ENCODE results near the gene MYO1H. TPM values are rescaled to one million over a fixed set of nuclear protein-coding genes. Genes with fewer than 3 reads are reported as not detected.

Gene MYO1H
- total RNA-seq, 2 donors from 2014 or later = not detected

GRCh38 chr12:109463756-109464155, 116.1 kb downstream of the MYO1H start:
- TF ChIP-seq CTCF (IDR thresholded peaks at IDR 0.05) = no peak
- peak overlapping the region; percentile 99 for H3K27ac ChIP-seq
- H3K4me3 ChIP-seq = peak overlapping the region; percentile 62
- H3K4me1 ChIP-seq (ENCODE audit: control insufficient read depth in 1 of 2, low read depth in 2 of 2) = peaks cover 66 to 97% of the 10 kb centered on the region in 2 donors
- no peak for DNase-seq (ENCODE audit: low spot score)
- peaks cover 20% of the 10 kb centered on the region for H3K36me3 ChIP-seq
- ATAC-seq (ENCODE audit: insufficient number of reproducible peaks, low FRiP score, low read depth) = no peak
- no peaks in the 10 kb centered on the region for H3K9me3 ChIP-seq
- no peaks in the 10 kb centered on the region for H3K27me3 ChIP-seq (replicated peaks; ENCODE audit: insufficient read depth)

- no peaks in the 10 kb centered on the region for H3K9me3 ChIP-seq
- no peak for TF ChIP-seq CTCF (IDR thresholded peaks at IDR 0.05)
- H3K36me3 ChIP-seq = peaks cover 29% of the 10 kb centered on the region
- peak overlapping the region; percentile 99 for H3K27ac ChIP-seq
- peaks cover 68 to 97% of the 10 kb centered on the region in 2 donors for H3K4me1 ChIP-seq (ENCODE audit: control insufficient read depth in 1 of 2, low read depth in 2 of 2)
- ATAC-seq (ENCODE audit: insufficient number of reproducible peaks, low FRiP score, low read depth) (no peak), DNase-seq (ENCODE audit: low spot score) (no peak)
- no peaks in the 10 kb centered on the region for H3K27me3 ChIP-seq (replicated peaks; ENCODE audit: insufficient read depth)
- H3K4me3 ChIP-seq = no peak overlapping the region
Measured at GRCh38 chr12:109464642-109465351, 117.1 kb downstream of the MYO1H start.

GRCh38 chr12:109466305-109466704, 118.6 kb downstream of the MYO1H start:
- no peak for ATAC-seq (ENCODE audit: insufficient number of reproducible peaks, low FRiP score, low read depth)
- Histone ChIP-seq H3K4me1 (ENCODE audit: control insufficient read depth in 1 of 2, low read depth in 2 of 2) (peaks cover 68 to 97% of the 10 kb centered on the region in 2 donors), H3K9me3 (no peaks in the 10 kb centered on the region), H3K4me3 (no peak overlapping the region), H3K36me3 (peaks cover 29% of the 10 kb centered on the region), H3K27me3 (replicated peaks; ENCODE audit: insufficient read depth) (no peaks in the 10 kb centered on the region), H3K27ac (peak overlapping the region; percentile 99)
- no peak for DNase-seq (ENCODE audit: low spot score)
- no peak for TF ChIP-seq CTCF (IDR thresholded peaks at IDR 0.05)

DNA sequence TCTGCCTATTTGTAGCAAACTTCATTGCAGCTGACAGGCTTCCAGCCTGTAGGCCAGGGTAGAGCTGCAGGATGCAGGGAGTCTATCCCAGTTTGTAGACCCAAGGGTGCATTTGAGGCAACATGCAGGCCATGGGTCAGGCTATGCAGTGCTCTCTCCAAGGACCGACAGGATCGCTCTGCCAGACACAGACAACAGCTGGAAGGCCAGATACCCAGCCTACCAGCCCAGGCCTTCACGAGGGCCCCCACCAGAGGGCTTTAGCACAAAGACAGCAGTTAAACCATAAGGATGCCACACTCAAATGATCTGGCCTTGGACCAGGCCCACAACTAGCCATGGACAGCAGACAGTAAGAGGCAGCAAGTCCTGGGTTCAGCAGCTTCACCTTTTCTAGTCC, 119.1 kb downstream of the MYO1H start:
- no peaks in the 10 kb centered on the region for H3K27me3 ChIP-seq (replicated peaks; ENCODE audit: insufficient read depth)
- peak overlapping the region; percentile 99 for H3K27ac ChIP-seq
- H3K36me3 ChIP-seq = peaks cover 29% of the 10 kb centered on the region
- DNase-seq (ENCODE audit: low spot score) (no peak), ATAC-seq (ENCODE audit: insufficient number of reproducible peaks, low FRiP score, low read depth) (no peak)
- H3K4me3 ChIP-seq = no peak overlapping the region
- TF ChIP-seq CTCF (IDR thresholded peaks at IDR 0.05) = no peak
- peaks cover 68 to 97% of the 10 kb centered on the region in 2 donors for H3K4me1 ChIP-seq (ENCODE audit: control insufficient read depth in 1 of 2, low read depth in 2 of 2)
- H3K9me3 ChIP-seq = no peaks in the 10 kb centered on the region

DNA sequence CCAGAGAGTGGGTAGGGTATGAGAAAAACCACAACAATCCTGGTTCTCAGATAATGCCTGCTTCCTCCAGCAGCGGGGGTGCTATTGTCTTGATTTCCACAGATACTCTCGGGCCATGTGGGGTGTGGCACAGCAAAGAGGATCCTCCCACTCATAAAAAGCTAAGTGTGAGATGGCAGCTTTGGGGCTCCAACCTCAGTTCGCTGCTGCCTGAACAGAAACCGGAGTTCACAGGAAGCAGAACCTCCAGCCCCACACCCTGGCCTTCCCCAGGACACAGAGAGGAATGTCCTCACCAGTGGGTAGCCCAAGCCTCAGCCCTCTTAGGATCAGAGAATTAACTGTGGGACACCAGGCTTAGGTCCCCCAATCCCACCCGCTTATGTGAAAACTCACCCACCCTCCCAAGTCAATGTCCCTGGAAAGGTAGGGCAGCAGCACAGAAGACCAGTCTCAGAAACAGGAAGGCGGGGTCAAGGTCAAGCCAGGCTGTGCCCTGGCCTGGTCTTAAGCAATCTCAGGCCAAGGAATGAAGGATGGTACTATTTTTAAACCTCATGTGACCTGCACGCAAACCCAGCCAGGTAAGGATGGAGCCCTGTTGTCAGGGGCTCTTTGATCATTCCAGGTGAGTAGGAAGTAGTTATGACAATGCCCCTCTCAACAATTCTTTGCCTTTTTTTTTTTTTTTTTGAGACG, 120.4 kb downstream of the MYO1H start:
- Histone ChIP-seq H3K4me1 (ENCODE audit: control insufficient read depth in 1 of 2, low read depth in 2 of 2) (peaks cover 62 to 97% of the 10 kb centered on the region in 2 donors), H3K36me3 (peaks cover 29% of the 10 kb centered on the region), H3K27ac (peak overlapping the region; percentile 99), H3K9me3 (no peaks in the 10 kb centered on the region), H3K4me3 (no peak overlapping the region), H3K27me3 (replicated peaks; ENCODE audit: insufficient read depth) (no peaks in the 10 kb centered on the region)
- DNase-seq (ENCODE audit: low spot score) = no peak
- no peak for ATAC-seq (ENCODE audit: insufficient number of reproducible peaks, low FRiP score, low read depth)
- TF ChIP-seq CTCF (IDR thresholded peaks at IDR 0.05) = no peak

Measured in thoracic aorta (tissue), 2 donors.